ENCODE data around the gene EIF3K. TPM values are rescaled to one million over a fixed set of nuclear protein-coding genes. Genes with fewer than 3 reads are reported as not detected.

EIF3K gene
- total and polyA plus RNA-seq, 2 of the 13 experiments (the other 11 are each of a cell fraction or from before 2014, with no cell fraction given) = 179 to 258 TPM

DNA sequence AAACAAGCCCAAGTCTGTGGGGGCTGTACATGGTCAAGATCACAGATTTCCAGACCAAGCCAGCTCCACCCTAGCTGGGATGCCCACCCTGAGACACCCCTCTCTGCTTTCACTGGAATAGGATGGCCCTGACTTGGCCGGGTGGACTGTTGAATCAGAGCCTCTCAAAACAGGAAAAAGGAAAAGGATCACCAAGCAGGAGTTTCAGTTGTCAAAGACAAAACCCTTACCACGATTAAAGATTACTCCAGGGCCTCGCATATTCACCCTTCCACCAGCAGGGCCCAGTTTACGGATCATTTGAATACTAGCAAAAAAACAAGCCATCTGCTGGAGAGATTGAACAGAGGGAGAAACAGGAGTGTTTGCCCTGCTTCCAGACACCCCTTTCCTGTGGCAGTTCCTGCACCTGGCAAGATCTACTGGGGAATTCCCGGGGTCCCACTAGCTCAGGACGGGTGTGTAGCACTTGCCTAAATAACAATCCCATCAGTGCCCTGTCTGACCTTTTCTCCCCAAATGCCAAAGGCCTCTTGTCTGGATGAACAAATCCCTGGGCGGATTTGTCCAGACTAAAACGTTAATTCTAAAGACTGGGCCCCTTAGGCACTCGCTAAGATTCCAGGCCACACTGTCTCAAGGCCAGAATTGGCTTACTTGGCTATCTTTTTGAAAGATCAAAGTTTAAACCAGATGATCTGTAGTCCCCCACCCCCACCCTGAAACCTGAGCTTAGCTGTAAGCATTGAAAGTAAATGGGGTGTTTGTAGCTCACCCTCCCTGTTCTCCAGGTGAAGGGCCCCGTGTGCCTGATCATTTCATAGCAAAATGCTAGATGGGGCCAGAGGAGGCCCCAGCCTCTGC, 66.9 kb downstream of the EIF3K start (continued):
- TF ChIP-seq ZBTB7B (CRISPR knock-in tag; IDR thresholded peaks at IDR 0.05) (no peak; the same call in 1 of the 2 replicates), GATAD2A (CRISPR knock-in tag; IDR thresholded peaks at IDR 0.05) (peak; percentile 81), ZNF678 (CRISPR knock-in tag; IDR thresholded peaks at IDR 0.05) (no peak), ZNF121 (CRISPR knock-in tag; IDR thresholded peaks at IDR 0.05) (no peak), ZNF335 (CRISPR knock-in tag; IDR thresholded peaks at IDR 0.05) (no peak), RFX5 (IDR thresholded peaks at IDR 0.05; ENCODE audit: low read depth, low read length) (no peak), ZMAT3 (CRISPR knock-in tag; conservative IDR thresholded peaks at IDR 0.05) (no peak), ERF (CRISPR knock-in tag; IDR thresholded peaks at IDR 0.05) (no peak), THAP11 (CRISPR knock-in tag; IDR thresholded peaks at IDR 0.05) (peak; percentile 15; the same call in 1 of the 2 replicates)
- TF ChIP-seq, protein P1, sequence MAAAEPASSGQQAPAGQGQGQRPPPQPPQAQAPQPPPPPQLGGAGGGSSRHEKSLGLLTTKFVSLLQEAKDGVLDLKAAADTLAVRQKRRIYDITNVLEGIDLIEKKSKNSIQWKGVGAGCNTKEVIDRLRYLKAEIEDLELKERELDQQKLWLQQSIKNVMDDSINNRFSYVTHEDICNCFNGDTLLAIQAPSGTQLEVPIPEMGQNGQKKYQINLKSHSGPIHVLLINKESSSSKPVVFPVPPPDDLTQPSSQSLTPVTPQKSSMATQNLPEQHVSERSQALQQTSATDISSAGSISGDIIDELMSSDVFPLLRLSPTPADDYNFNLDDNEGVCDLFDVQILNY (CRISPR knock-in tag; conservative IDR thresholded peaks at IDR 0.05) = no peak
- TF ChIP-seq, protein P2, sequence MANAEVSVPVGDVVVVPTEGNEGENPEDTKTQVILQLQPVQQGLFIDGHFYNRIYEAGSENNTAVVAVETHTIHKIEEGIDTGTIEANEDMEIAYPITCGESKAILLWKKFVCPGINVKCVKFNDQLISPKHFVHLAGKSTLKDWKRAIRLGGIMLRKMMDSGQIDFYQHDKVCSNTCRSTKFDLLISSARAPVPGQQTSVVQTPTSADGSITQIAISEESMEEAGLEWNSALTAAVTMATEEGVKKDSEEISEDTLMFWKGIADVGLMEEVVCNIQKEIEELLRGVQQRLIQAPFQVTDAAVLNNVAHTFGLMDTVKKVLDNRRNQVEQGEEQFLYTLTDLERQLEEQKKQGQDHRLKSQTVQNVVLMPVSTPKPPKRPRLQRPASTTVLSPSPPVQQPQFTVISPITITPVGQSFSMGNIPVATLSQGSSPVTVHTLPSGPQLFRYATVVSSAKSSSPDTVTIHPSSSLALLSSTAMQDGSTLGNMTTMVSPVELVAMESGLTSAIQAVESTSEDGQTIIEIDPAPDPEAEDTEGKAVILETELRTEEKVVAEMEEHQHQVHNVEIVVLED (CRISPR knock-in tag; IDR thresholded peaks at IDR 0.05; ENCODE audit: borderline replicate concordance) = no peak
- TF ChIP-seq, protein P3, sequence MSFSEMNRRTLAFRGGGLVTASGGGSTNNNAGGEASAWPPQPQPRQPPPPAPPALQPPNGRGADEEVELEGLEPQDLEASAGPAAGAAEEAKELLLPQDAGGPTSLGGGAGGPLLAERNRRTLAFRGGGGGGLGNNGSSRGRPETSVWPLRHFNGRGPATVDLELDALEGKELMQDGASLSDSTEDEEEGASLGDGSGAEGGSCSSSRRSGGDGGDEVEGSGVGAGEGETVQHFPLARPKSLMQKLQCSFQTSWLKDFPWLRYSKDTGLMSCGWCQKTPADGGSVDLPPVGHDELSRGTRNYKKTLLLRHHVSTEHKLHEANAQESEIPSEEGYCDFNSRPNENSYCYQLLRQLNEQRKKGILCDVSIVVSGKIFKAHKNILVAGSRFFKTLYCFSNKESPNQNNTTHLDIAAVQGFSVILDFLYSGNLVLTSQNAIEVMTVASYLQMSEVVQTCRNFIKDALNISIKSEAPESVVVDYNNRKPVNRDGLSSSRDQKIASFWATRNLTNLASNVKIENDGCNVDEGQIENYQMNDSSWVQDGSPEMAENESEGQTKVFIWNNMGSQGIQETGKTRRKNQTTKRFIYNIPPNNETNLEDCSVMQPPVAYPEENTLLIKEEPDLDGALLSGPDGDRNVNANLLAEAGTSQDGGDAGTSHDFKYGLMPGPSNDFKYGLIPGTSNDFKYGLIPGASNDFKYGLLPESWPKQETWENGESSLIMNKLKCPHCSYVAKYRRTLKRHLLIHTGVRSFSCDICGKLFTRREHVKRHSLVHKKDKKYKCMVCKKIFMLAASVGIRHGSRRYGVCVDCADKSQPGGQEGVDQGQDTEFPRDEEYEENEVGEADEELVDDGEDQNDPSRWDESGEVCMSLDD (CRISPR knock-in tag; IDR thresholded peaks at IDR 0.05; ENCODE audit: borderline replicate concordance) = peak; percentile 62; the same call in 1 of the 2 replicates

Data from HepG2 (cell line).